Muscle of arm (tissue), 12 donors: ENCODE measurements around the gene SLC35B4. TPM values are rescaled to one million over a fixed set of nuclear protein-coding genes. Genes with fewer than 3 reads are reported as not detected.
"Not testable (repeated sequence)": the region's sequence is repeated elsewhere in the genome, so short reads cannot be mapped to it uniquely, and the experiment has no call there.

ENCODE experiments used
- DNase-seq: peaks from one replicate; pipeline ENCODE4 v3.0.0-alpha.2; 2013
- polyA plus RNA-seq, 12 donors: library from polyadenylated mRNA; unstranded; fragments of 120-200 nt; gene quantifications; one replicate each; pipeline ENCODE4 v1.2.1, GENCODE V29; 2013; ENCODE audit not compliant: insufficient read length in 12 of 12

SLC35B4 gene
- polyA plus RNA-seq, 12 donors, result 8.3 to 19.0 (median 11.5) TPM; not detected in 1

DNA sequence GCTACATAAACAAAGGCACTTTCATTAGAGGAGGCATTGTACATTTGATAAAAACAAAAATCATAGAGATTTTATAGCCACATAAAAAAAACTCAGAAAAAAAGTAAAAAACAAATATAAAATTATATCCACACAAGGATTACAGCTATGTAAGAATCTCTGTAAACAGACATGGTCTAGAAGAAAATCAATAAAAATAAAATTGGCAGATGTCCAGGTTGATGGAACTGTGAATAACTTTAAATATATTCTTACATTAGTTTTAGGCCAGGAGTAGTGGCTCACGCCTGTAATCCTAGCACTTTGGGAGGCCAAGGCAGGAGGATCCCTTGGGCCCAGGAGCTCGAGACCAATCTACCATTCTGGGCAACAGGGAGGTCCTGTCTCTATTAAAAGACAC lies 19.2 kb downstream of the SLC35B4 start:
- DNase-seq, result no peak

DNA sequence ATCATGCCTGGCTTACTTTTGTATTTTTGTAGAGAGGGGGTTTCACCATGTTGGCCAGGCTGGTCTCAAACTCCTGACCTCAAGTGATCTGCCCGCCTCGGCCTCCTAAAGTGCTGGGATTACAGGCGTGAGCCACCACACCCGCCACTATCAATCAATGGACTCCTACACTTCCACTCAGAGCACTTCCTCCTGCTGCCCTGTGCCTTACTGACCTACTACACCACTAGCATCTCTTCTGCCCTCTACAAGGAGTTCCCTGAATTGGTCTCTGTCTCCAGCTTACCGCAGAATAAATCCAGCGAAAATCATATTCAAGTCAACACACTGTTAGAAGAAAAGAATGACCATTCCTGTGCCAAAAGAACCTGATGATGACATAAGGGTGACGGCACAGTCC lies 20.7 kb downstream of the SLC35B4 start:
- not testable (repeated sequence) for DNase-seq

DNA sequence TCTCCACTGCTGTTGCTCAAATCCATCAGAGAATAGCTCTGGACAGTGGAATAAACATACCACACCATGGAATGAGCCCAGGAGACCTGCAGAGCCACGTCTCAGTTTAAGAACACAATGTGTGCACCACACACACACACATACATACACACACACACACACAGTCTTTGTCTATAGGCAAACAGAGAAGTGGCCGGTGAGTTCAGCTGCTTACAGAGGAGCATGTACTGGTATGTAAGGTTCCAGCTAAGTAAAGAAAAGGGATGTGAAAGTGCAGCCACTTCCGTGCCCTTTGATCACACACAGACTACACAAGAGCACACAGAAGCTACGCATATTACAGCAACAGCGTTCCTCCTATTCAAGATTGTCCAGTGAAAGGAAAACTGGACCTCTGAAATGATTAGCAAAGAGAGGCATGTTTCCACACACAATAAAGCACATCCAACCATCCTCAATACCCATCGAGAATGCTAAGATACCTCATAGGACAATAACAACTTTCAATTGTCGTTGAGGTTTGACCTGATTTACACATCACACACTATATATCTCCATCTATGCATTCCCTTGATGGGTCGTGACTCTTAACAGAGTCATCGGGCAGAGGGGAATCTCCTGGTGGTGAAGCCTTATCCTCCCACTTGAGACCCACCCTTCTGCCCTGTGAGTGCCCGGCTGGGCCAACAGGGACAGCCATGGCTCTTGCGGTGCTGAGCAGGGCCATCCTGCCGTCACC lies 23.6 kb downstream of the SLC35B4 start:
- DNase-seq, result no peak

DNA sequence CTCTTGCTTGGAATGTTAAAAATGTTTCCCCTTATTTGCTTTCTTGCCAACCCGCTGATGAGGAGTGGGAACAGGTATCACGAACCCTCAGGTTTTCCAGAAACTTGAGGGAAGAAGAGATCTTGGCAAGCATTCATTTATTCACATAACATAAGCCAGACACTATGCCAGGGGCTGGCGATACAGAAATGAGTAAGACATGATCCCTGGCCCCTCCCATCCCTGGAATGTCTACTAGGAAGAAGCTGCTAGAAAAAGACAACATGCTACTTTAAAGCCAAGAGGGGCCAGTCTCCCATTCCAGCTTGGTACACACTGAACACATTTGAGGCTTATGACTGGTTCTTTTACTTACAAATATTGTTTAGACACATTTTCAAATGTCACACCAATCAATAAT lies 26.4 kb downstream of the SLC35B4 start:
- DNase-seq, result no peak

DNA sequence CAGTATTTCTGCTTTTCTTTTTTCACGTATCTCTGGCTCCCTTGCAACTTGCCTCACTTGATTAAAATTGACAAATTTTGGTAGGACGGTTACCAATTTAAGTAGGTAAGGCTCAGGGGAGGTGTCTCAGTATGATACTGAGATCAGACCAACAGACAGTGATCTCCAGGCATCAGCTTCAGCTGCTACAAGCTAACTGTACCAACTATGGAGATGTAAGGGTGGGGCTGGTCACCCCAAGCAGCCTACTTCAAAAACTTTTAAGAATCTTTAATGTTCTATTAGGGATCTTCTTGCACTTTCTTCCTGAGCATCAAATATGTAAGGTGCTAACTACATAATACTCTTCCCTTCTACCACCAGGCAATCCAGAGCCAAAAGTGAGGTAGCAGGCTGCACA lies 26.9 kb downstream of the SLC35B4 start:
- no peak for DNase-seq

DNA sequence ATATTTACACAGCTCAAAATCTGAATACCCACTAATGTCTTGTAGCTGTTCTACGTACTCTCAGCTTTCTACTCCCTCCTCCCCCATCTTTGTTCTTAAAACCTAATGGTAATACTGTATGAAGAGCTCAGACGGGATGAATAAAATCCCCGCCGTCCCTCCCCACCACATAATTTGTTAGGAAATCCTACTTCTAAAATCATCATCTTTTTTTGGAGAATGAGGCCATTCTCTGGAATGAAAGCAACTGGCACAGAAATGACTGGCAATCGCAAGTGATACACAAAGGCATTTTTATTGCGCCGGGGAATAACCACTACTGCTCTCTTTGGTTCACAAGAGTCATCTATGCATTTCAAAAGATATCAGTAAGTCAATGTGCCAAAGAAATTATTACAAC lies 27.3 kb downstream of the SLC35B4 start:
- no peak for DNase-seq

DNA sequence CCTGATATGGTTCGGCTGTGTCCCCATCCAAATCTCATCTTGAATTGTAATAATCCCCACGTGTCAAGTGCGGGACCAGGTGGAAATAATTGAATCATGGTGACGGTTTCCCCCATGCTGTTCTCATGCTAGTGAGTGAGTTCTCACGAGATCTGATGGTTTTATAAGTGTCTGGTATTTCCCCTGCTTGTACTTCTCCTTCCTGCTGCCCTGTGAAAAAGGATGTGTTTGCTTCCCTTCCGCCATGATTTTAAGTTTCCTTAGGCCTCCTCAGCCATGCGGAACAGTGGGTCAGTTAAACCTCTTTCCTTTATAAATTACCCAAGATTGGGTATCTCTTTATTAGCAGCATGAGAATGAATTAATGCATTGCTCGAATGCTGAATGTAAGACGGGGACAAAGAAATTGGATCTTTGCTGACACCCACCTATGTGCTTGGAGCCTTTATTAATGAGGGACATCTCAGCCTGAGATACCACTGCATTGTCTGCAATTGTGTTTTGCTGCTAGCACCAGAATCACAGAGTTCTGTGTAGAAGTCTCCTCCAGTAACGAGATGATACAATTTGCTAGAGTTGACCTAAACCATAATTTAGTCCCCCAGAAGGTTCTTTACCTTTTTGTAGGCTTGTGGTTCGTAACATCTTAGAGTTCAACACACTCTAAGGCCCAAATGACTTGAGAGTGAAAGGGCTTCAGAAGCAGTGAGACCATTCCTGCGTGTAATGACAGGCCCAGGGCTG lies 28.6 kb downstream of the SLC35B4 start:
- DNase-seq, result no peak

DNA sequence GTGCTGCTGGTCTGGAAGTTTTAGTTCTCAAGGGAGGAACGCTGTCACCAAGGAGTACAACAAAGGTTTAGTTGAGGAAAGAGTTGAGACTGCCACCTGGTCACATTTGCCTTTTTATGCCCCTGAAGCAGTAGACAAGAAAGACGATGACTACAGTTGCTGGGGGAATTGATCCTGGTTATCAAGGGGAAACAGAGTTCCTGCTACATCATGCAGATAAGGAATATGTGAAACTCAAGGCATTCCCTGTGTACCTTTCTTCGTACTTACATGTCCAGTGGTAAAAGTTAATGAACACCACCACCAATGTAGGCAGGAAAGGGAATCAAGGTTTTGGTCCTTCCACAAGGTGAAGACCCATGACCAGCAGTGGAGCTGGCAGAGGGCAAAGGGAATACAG lies 31.8 kb downstream of the SLC35B4 start:
- no peak for DNase-seq

DNA sequence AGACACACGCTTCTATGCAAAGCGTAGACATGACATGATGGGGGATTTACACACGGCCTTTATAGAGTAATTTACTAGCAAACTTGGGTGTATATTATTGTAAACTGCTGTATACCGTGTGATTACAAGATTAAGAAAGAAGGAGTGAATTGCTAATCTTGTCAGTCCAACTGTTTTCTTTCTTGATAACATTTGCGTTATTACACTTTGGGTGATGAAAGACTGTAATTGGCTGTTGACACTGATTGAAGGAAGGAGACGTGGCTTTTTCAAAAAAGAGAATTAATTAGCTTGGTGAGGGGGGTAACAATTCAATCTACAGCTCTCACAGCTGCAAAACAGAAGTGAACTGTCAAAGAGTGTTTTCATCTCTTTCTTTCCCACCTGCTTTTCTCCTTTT lies 32.7 kb downstream of the SLC35B4 start:
- DNase-seq, result no peak

DNA sequence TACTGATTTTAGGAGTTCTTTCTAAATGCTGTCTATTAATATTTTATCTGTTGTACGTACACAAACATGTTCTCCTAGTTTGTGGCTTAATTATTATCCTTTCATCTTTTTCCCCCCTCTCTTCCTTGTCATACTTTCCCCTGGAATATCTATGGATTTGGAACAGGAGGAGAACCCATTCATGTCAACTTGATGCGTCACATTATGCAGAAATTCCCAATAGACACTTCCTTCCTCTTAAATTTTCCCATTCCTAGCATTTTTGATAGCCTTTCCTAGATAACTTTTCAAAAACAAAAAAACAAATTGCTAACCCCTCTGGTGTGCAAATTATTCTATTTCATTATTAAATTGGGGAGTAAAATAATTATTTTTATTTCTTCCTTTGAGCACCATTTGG lies 36.2 kb downstream of the SLC35B4 start:
- DNase-seq, result no peak

DNA sequence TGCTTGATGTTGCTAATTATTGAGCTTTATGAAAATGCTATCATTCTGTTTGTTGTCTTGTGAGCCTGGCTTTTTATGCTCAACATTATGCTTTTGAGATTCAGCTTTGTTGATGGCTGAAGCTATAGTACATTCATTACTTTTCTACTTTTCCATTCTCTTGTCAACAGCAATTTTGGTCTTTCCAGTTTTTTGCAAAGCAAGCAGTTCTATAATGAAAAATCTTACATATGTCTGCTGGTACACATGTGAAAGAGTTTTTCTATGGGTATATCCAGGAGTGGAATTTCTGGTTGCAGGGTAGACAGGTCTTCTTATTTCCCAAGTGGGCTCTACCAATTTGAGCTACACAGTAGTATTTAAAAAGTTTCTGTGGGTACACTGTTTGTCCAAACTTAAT lies 36.8 kb downstream of the SLC35B4 start:
- DNase-seq, result no peak

DNA sequence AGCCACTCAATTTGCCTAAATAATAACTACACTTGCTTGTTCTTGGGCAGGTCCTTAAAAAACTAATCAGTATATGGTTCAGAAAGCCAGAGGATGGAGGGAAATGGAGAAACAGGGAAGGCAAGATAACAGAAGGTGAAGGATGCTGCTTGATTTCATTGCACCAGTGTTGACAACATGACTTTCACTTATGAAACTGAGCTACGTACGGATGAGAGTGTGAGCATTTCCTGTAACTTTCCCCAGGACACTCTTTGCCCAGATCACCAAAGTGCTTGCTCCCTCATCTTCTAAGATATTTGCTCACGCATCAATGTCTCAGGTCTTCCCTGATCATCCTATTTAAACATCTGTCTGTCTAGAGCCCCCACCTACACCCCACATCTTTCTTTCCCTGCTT lies 37.4 kb downstream of the SLC35B4 start:
- DNase-seq, result no peak

DNA sequence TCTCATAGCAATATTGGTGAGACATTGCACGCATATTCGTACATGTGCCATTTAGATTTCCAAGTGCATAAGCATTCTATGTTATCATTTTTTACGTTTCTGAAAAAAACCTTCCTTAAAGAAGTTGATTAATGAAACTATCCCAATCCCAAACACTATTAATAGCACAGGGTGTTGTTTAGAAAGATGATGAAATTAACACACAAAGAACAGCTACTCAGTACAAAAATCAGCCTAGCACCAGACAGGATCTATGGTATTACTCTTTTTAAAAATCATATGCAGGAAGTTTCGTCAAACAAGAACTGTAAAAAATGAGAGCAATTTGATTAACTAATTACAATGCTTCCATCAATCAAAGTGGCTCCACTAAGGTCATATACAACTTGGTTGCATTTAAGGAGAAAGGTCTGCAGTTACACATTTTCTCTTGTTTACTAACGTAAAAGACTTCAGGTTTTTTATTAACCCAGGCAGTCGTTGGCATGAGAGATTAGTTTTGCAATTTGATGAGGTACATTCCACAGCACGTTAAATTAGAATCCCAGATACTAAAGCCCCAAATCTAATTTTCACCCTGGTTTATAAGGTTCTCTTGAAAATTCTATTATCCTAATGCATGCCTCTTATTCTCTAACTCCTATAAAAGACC lies 38.1 kb downstream of the SLC35B4 start:
- DNase-seq, result no peak

DNA sequence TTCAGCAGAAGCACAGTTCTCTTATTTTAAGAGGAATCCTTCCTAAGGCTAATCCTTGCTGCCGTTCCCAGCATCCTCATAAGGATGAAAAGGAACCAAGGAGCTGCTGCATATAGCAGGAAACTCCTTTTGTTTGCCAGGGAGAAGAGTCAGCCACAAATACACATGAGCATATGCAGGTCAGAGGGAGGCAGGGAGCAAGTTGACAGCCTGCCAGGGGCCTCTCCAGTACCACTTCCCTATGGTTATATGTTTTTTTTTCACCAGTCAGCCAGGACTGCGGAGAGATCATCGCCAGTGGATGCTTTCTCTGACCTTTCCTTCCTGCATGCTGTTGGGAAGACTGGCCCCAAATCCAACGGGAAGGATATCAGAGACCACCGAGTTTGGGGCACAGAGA lies 39.8 kb downstream of the SLC35B4 start:
- no peak for DNase-seq

DNA sequence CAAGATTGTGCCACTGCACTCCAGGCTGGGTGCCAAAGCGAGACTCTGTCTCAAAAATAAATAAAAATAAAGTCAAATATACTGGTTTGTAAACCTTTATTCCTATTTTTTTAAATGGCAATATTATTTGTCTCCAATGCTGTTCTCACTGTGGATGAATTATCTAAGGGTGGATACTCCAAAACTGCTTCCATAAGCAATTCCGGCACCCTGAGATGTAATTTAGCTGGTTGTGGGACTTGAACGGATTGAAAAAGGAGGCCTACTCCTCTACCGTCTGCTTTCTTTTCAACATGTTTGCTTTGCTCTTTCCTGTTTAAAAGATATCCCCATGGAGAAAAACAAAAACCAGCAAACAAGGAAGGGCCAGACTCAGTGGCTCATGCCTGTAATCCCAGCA lies 54.4 kb downstream of the SLC35B4 start:
- DNase-seq, result no peak

DNA sequence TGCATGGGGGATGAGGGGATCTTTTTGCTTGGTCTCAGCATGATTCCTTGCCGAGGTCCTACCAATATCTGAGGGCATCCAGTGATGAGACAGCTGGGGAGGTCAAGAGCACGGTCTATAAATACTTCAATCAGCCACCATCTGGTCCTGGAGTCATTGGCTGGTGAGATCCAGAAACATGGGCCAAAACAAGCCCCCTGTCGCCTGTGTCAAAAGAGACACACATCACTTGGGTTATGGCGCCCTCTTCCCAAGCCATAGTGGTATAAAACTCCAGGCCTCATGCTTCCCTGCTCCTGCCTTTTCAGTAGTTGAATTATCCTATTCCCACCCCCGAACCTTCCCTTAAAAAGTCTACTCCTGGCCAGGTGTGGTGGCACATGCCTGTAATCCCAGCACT lies 60.9 kb downstream of the SLC35B4 start:
- no peak for DNase-seq

DNA sequence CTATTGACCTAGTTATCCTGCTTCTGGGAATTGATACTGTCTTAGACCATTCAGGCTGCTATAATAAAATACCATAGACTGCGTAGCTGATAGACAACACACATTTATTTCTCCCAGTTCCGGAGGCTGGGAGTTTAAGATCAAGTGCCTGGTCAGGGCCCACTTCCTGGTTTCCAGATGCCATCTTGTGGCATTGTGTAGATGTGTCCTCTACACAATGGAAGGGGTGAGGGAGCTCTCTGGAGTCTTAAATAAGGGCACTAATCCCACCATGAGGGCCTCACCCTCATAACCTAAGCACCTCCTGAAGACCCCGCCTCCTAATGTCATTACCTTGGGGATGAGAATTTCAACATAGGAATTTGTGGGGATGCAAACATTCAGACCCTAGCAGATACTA lies 62.4 kb downstream of the SLC35B4 start:
- no peak for DNase-seq

DNA sequence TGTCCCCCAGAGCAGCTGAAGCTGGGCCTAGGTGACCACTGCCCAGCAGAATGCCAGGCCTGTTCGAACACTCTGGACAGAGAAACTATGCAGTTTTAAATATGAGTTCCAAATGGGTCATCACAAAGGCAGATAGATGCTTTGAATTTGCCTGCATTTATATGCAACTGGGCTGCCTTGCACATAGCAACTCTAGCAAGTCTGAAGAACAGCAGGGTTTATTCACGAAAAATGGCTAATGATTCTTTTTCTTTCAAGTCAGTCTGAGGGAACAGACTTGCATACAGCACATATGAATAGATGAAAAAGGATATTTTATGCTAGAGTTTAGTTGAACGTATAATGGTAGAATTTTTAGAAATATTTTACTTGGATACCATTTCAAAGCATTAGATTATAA lies 68.5 kb downstream of the SLC35B4 start:
- DNase-seq, result no peak

DNA sequence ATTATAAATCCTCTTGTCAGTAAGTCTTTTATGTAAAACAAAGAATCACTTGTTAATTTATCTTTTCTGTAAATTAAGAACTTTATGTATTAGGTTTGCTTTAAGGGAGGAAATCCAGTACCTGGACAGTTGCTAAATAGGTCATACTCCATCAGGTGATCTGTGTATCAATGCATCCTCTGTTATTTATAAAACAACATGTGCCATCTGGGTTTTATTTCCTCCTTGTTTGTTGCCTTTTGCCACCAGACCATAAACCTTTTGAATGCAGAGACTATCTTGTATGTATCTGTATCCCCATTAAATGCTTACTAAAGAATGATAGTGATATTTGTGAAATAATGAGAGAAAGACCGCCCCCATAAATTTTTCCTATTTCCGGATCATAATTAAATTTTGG lies 70.0 kb downstream of the SLC35B4 start:
- no peak for DNase-seq

DNA sequence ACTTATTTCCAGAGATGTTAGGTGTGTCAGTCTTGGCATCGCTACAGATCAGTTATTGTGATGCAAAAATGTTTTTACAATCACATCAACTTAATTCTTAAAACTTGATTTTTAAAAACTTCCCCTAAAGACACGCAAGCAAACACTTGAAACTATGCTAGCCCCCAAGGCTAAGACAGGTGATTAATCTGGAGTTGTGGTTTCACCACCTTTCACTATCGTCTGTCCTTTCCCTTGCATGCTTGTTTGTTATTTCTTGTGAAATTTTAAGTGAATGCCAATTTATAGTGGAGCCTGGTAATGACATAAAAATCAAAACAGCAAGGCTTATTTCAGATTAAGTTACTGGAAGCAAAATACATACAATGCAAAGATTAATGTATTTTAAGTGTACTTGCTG lies 70.4 kb downstream of the SLC35B4 start:
- DNase-seq, result no peak

DNA sequence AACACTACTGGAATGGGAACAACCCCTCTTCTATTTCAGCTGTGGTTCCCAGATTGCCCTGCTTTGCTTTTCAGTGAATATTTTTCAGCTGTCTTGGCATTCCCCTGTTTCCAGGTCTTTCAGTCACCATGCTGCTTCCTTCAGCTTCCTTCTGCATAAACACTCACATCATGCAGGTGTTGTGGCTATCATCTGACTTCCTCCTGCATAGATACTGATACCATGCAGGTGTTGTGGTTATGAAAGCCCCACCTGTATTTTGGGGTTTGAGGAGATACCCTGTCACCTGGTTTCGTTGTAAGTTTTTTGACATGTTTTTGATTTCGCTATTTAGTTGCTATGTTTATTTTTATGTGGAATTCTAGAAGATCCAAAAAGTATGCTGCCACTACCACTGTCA lies 71.5 kb downstream of the SLC35B4 start:
- no peak for DNase-seq
